H9 (cell line): ENCODE results near the gene FGD6. TPM values are rescaled to one million over a fixed set of nuclear protein-coding genes. Genes with fewer than 3 reads are reported as not detected.
"Not testable (repeated sequence)": the region's sequence is repeated elsewhere in the genome, so short reads cannot be mapped to it uniquely, and the experiment has no call there.

Experiments used
- DNase-seq: peaks from one replicate; pipeline ENCODE4 v3.0.0-alpha.2; 2017
- H2AFZ ChIP-seq: one replicate; pipeline ENCODE4 v1.6.1; 2013; ENCODE audit warnings: mild to moderate bottlenecking, low read length, control low read depth, moderate library complexity
- H2AK5ac ChIP-seq: 2 replicates; pipeline ENCODE4 v1.6.1; 2013; ENCODE audit warnings: low read length, control low read depth, mixed read lengths; ENCODE audit not compliant: insufficient read length
- H2BK120ac ChIP-seq: one replicate; pipeline ENCODE4 v1.6.1; 2013; ENCODE audit warnings: low read depth, mild to moderate bottlenecking, low read length, control low read depth, inconsistent platforms; ENCODE audit not compliant: poor library complexity, severe bottlenecking
- H2BK12ac ChIP-seq: 2 replicates; pipeline ENCODE4 v1.6.1; 2013; ENCODE audit warnings: low read length, control low read depth, mixed read lengths, low read depth; ENCODE audit not compliant: insufficient read length
- H2BK15ac ChIP-seq: 2 replicates; pipeline ENCODE4 v1.6.1; 2013; ENCODE audit warnings: low read depth, low read length, control low read depth
- H2BK20ac ChIP-seq: one replicate; pipeline ENCODE4 v1.6.1; 2013; ENCODE audit warnings: low read depth, mild to moderate bottlenecking, low read length, control low read depth, inconsistent platforms; ENCODE audit not compliant: poor library complexity, severe bottlenecking
- H2BK5ac ChIP-seq: 2 replicates; pipeline ENCODE4 v1.6.1; 2013; ENCODE audit warnings: low read length, control low read depth, mixed read lengths; ENCODE audit not compliant: insufficient read length
- H3K14ac ChIP-seq: 2 replicates; pipeline ENCODE4 v1.6.1; 2013; ENCODE audit warnings: low read length, control low read depth; ENCODE audit not compliant: insufficient read depth
- H3K18ac ChIP-seq: 2 replicates; pipeline ENCODE4 v1.6.1; 2013; ENCODE audit warnings: low read depth, mild to moderate bottlenecking, mixed read lengths, low read length, control low read depth; ENCODE audit not compliant: insufficient read length
- H3K23ac ChIP-seq: 2 replicates; pipeline ENCODE4 v1.6.1; 2013; ENCODE audit warnings: low read length, control low read depth, mixed read lengths, low read depth; ENCODE audit not compliant: insufficient read length
- H3K23me2 ChIP-seq: 2 replicates; pipeline ENCODE4 v1.6.1; 2013; ENCODE audit warnings: low read depth, mild to moderate bottlenecking, mixed read lengths, low read length, control low read depth; ENCODE audit not compliant: insufficient read length, poor library complexity, severe bottlenecking
- H3K27ac ChIP-seq: 2 replicates; pipeline ENCODE4 v1.5.1; 2013; ENCODE audit warnings: low read length, control low read depth, mixed read lengths, low read depth; ENCODE audit not compliant: insufficient read length
- H3K27me3 ChIP-seq: 2 replicates; pipeline ENCODE4 v1.6.1; 2013; ENCODE audit warnings: low read length, control low read depth, inconsistent platforms; ENCODE audit not compliant: insufficient read depth
- H3K4ac ChIP-seq: 2 replicates; pipeline ENCODE4 v1.6.1; 2013; ENCODE audit warnings: low read depth, mild to moderate bottlenecking, control low read depth, inconsistent platforms, low read length, moderate library complexity
- H3K4me1 ChIP-seq: 2 replicates; pipeline ENCODE4 v1.6.1; 2013; ENCODE audit warnings: low read length, control low read depth, inconsistent platforms; ENCODE audit not compliant: insufficient read depth
- H3K4me2 ChIP-seq: 2 replicates; pipeline ENCODE4 v1.6.1; 2013; ENCODE audit warnings: low read length, control low read depth, mixed read lengths; ENCODE audit not compliant: insufficient read length, insufficient read depth
- H3K56ac ChIP-seq: 2 replicates; pipeline ENCODE4 v1.6.1; 2013; ENCODE audit warnings: low read depth, mild to moderate bottlenecking, mixed read lengths, low read length, control low read depth; ENCODE audit not compliant: insufficient read length
- H3K79me1 ChIP-seq: 2 replicates; pipeline ENCODE4 v1.6.1; 2013; ENCODE audit warnings: low read depth, mild to moderate bottlenecking, moderate library complexity, low read length, control low read depth, inconsistent platforms; ENCODE audit not compliant: insufficient read depth, poor library complexity, severe bottlenecking
- H3K79me2 ChIP-seq: 2 replicates; pipeline ENCODE4 v1.6.1; 2013; ENCODE audit warnings: low read length, control low read depth, inconsistent platforms; ENCODE audit not compliant: insufficient read depth
- H3K9ac ChIP-seq: 2 replicates; pipeline ENCODE4 v1.6.1; 2013; ENCODE audit warnings: low read length, control low read depth, mixed read lengths; ENCODE audit not compliant: insufficient read length; ENCODE audit errors: extremely low read depth
- H3K9me3 ChIP-seq: one replicate; pipeline ENCODE4 v1.6.1; 2013; ENCODE audit warnings: low read depth, low read length, inconsistent platforms; ENCODE audit not compliant: control insufficient read depth
- H3T11ph ChIP-seq: one replicate; pipeline ENCODE4 v1.6.1; 2013; ENCODE audit warnings: mild to moderate bottlenecking, low read length, control low read depth, inconsistent platforms
- H4K20me1 ChIP-seq: one replicate; pipeline ENCODE4 v1.6.1; 2013; ENCODE audit not compliant: control insufficient read depth, insufficient read length, insufficient read depth
- H4K5ac ChIP-seq: 2 replicates; pipeline ENCODE4 v1.6.1; 2013; ENCODE audit warnings: low read depth, mild to moderate bottlenecking, mixed read lengths, low read length, control low read depth; ENCODE audit not compliant: insufficient read length
- H4K8ac ChIP-seq: replicated peaks from 2 replicates; pipeline ENCODE4 v1.6.1; 2013; ENCODE audit warnings: low read length, control low read depth, mixed read lengths, low read depth; ENCODE audit not compliant: insufficient read length
- H4K91ac ChIP-seq: 2 replicates; pipeline ENCODE4 v1.6.1; 2013; ENCODE audit warnings: low read depth, mild to moderate bottlenecking, moderate library complexity, mixed read lengths, low read length, control low read depth; ENCODE audit not compliant: insufficient read length
- H3K27ac Mint-ChIP-seq, 3 experiments: 2 replicates in 2 of 3; 3 replicates in 1 of 3; pipeline ENCODE4 v1.8.0; 2020 to 2021; ENCODE audit warnings: mixed read lengths in 3 of 3, mild to moderate bottlenecking in 1 of 3, moderate library complexity in 1 of 3
- H3K27me3 Mint-ChIP-seq: 2 replicates; pipeline ENCODE4 v1.8.0; 2021; ENCODE audit warnings: low read depth, mild to moderate bottlenecking, moderate library complexity, mixed read lengths
- H3K36me3 Mint-ChIP-seq, 3 experiments: 2 replicates in 2 of 3; 3 replicates in 1 of 3; pipeline ENCODE4 v1.8.0; 2020 to 2021; ENCODE audit warnings: low read depth in 3 of 3, mixed read lengths in 3 of 3; ENCODE audit not compliant: insufficient read depth in 1 of 3
- H3K4me1 Mint-ChIP-seq, 2 experiments: 2 replicates each; pipeline ENCODE4 v1.8.0; 2020; ENCODE audit warnings: mixed read lengths in 2 of 2
- H3K4me3 Mint-ChIP-seq, 2 experiments: 2 replicates in 1 of 2; 3 replicates in 1 of 2; pipeline ENCODE4 v1.8.0; 2020 to 2021; ENCODE audit warnings: mild to moderate bottlenecking in 2 of 2, mixed read lengths in 2 of 2, moderate library complexity in 1 of 2
- H3K9me3 Mint-ChIP-seq, 2 experiments: 2 replicates in 1 of 2; 3 replicates in 1 of 2; pipeline ENCODE4 v1.8.0; 2020; ENCODE audit warnings: mild to moderate bottlenecking in 2 of 2, mixed read lengths in 2 of 2, moderate library complexity in 1 of 2
- CTCF ChIP-seq: fragments of 200-600 bp; sonication (generic); conservative IDR thresholded peaks from 3 replicates; pipeline ENCODE4 v1.8.0; 2021; ENCODE audit warnings: antibody characterized with exemption, mild to moderate bottlenecking
- WGBS: extraction: QIAGEN DNeasy Blood & Tissue Kit; methylation state at CpG from one replicate; pipeline ENCODE4 v1.1.7; 2013; ENCODE audit warnings: missing lambda C conversion rate, low lambda C conversion rate, mixed read lengths; ENCODE audit not compliant: insufficient read length; ENCODE audit errors: extremely low coverage; 5-methylcytosine and 5-hydroxymethylcytosine counted together
- total RNA-seq: library from RNA; stranded (reverse); gene quantifications from 2 replicates; pipeline ENCODE4 v1.2.1, GENCODE V29; 2021

Gene FGD6
- total RNA-seq, 1 experiment from 2014 or later: 39.5 TPM

- Mint-ChIP-seq H3K36me3 (peaks cover 4 to 41% (median 40%) of the 10 kb centered on the region in 3 experiments; a peak in 5 of 7 replicates), H3K27ac (peak overlapping the region in 2 of 3 experiments; percentile 36 to 40; a peak in 2 of 7 replicates), H3K4me3 (no peak overlapping the region), H3K4me1 (peaks cover 6 to 10% of the 10 kb centered on the region in 2 experiments), H3K9me3 (no peaks in the 10 kb centered on the region; a peak in 1 of 5 replicates), H3K27me3 (no peaks in the 10 kb centered on the region)
- H3T11ph ChIP-seq: no peak overlapping the region
- H3K79me2 ChIP-seq: no peaks in the 10 kb centered on the region
- no peak overlapping the region for H3K27ac ChIP-seq
- no peak overlapping the region for H2BK15ac ChIP-seq
- no peak overlapping the region for H2AFZ ChIP-seq
- H4K20me1 ChIP-seq: no peaks in the 10 kb centered on the region
- TF ChIP-seq CTCF: no peak
- H4K91ac ChIP-seq: no peak overlapping the region
- H3K4me2 ChIP-seq: no peak overlapping the region
- H3K9me3 ChIP-seq: no peaks in the 10 kb centered on the region
- H3K18ac ChIP-seq: no peak overlapping the region
- no peak overlapping the region for H3K4ac ChIP-seq
- no peaks in the 10 kb centered on the region for H3K79me1 ChIP-seq
- no peaks in the 10 kb centered on the region for H3K23me2 ChIP-seq
- no peak overlapping the region for H2BK12ac ChIP-seq
- no peak for DNase-seq
- no peak overlapping the region for H2BK20ac ChIP-seq
- H3K23ac ChIP-seq: no peak overlapping the region
- no peak overlapping the region for H4K5ac ChIP-seq
- no peak overlapping the region for H3K9ac ChIP-seq
- no peaks in the 10 kb centered on the region for H3K27me3 ChIP-seq
- no peak overlapping the region for H2AK5ac ChIP-seq
- no peak overlapping the region for H2BK120ac ChIP-seq
- H3K56ac ChIP-seq: no peak overlapping the region
- WGBS: no CpG with 5 or more reads among the region's 4 CpGs
- no peak overlapping the region for H2BK5ac ChIP-seq
- H3K14ac ChIP-seq: no peak overlapping the region
- H4K8ac ChIP-seq: no peak overlapping the region
- H3K4me1 ChIP-seq: no peaks in the 10 kb centered on the region
Measured at GRCh38 chr12:95141310-95141709, 76.0 kb downstream of the FGD6 start.

GRCh38 chr12:95138031-95138430 is 79.2 kb downstream of the FGD6 start:
- WGBS: no CpG with 5 or more reads among the region's 8 CpGs

More at GRCh38 chr12:95138031-95138430, 79.2 kb downstream of the FGD6 start:
- not testable (repeated sequence) for H2AK5ac ChIP-seq, H3K14ac ChIP-seq, H4K8ac ChIP-seq, H3K79me1 ChIP-seq, H3K79me2 ChIP-seq, H3K4me1 Mint-ChIP-seq, H2AFZ ChIP-seq, H3K4ac ChIP-seq, H4K20me1 ChIP-seq, H3K27ac ChIP-seq, H3K18ac ChIP-seq, H4K91ac ChIP-seq, H3K27me3 Mint-ChIP-seq, H2BK12ac ChIP-seq, H3K23me2 ChIP-seq, H3K9me3 ChIP-seq, H2BK120ac ChIP-seq, H3T11ph ChIP-seq, H2BK15ac ChIP-seq, H3K9me3 Mint-ChIP-seq, H3K9ac ChIP-seq, H2BK20ac ChIP-seq, H3K56ac ChIP-seq, H3K4me1 ChIP-seq, DNase-seq, H4K5ac ChIP-seq, H3K23ac ChIP-seq, H3K4me2 ChIP-seq, H2BK5ac ChIP-seq, H3K27ac Mint-ChIP-seq, H3K27me3 ChIP-seq, H3K4me3 Mint-ChIP-seq
- H3K36me3 Mint-ChIP-seq: peaks cover 15 to 56% (median 48%) of the 10 kb centered on the region in 3 experiments
